ENCODE data around the gene TSPAN18. TPM values are rescaled to one million over a fixed set of nuclear protein-coding genes. Genes with fewer than 3 reads are reported as not detected.
A peak's percentile ranks its signal among the peaks of the same experiment; 100 is the strongest.

The TSPAN18 gene
- total RNA-seq: 21.3 and 25.7 TPM in 2 replicates
- long read RNA-seq, partial matches to known transcripts: 0 of 1 reads
- long read RNA-seq, other reads (novel, unspliced or antisense): 1 of 1 reads

- H3K4me3 Mint-ChIP-seq (ENCODE audit: low read depth): peak within 1 kb of the TSS; percentile 82
- no peaks in the 10 kb centered on the region for H3K9me3 Mint-ChIP-seq (ENCODE audit: low read depth)
- H3K36me3 Mint-ChIP-seq (ENCODE audit: insufficient read depth): no peaks in the 10 kb centered on the region
- peaks cover 23% of the 10 kb centered on the region for H3K4me1 Mint-ChIP-seq (ENCODE audit: low read depth)
- no peak for TF ChIP-seq CTCF (IDR thresholded peaks at IDR 0.05; ENCODE audit: unreplicated experiment)
- H3K27me3 Mint-ChIP-seq: peaks cover 15% of the 10 kb centered on the region
- H3K27ac Mint-ChIP-seq: peak within 1 kb of the TSS; percentile 91
- no peak for DNase-seq (ENCODE audit: low spot score, unreplicated experiment)
Observed at GRCh38 chr11:44726283-44727113, at the start of gene TSPAN18. TSS of gene TSPAN18 (plus strand) at chr11:44726962. CDS start at chr11:44906417, 179,455 bp downstream.

- Mint-ChIP-seq H3K27me3 (no peaks in the 10 kb centered on the region), H3K4me3 (ENCODE audit: low read depth) (no peak overlapping the region), H3K36me3 (ENCODE audit: insufficient read depth) (no peaks in the 10 kb centered on the region), H3K4me1 (ENCODE audit: low read depth) (peaks cover 3% of the 10 kb centered on the region), H3K9me3 (ENCODE audit: low read depth) (no peaks in the 10 kb centered on the region), H3K27ac (no peak overlapping the region)
- TF ChIP-seq CTCF (IDR thresholded peaks at IDR 0.05; ENCODE audit: unreplicated experiment): no peak
- DNase-seq (ENCODE audit: low spot score, unreplicated experiment): no peak
Observed at GRCh38 chr11:44680982-44681597, 45.7 kb upstream of the TSPAN18 start.

- Mint-ChIP-seq H3K4me3 (ENCODE audit: low read depth) (no peak overlapping the region), H3K36me3 (ENCODE audit: insufficient read depth) (no peaks in the 10 kb centered on the region), H3K4me1 (ENCODE audit: low read depth) (peaks cover 3% of the 10 kb centered on the region), H3K27me3 (peaks cover 3% of the 10 kb centered on the region), H3K27ac (no peak overlapping the region), H3K9me3 (ENCODE audit: low read depth) (no peaks in the 10 kb centered on the region)
- no peak for TF ChIP-seq CTCF (IDR thresholded peaks at IDR 0.05; ENCODE audit: unreplicated experiment)
- no peak for DNase-seq (ENCODE audit: low spot score, unreplicated experiment)
Observed at GRCh38 chr11:44681698-44682097, 45.1 kb upstream of the TSPAN18 start.

GRCh38 chr11:44684859-44685281, 41.9 kb upstream of the TSPAN18 start:
- Mint-ChIP-seq H3K4me3 (ENCODE audit: low read depth) (no peak overlapping the region), H3K27ac (no peak overlapping the region), H3K9me3 (ENCODE audit: low read depth) (no peaks in the 10 kb centered on the region), H3K4me1 (ENCODE audit: low read depth) (peaks cover 3% of the 10 kb centered on the region), H3K27me3 (peaks cover 18% of the 10 kb centered on the region), H3K36me3 (ENCODE audit: insufficient read depth) (no peaks in the 10 kb centered on the region)
- no peak for TF ChIP-seq CTCF (IDR thresholded peaks at IDR 0.05; ENCODE audit: unreplicated experiment)
- DNase-seq (ENCODE audit: low spot score, unreplicated experiment): no peak

- TF ChIP-seq CTCF (IDR thresholded peaks at IDR 0.05; ENCODE audit: unreplicated experiment): no peak
- no peak overlapping the region for H3K27ac Mint-ChIP-seq
- no peaks in the 10 kb centered on the region for H3K9me3 Mint-ChIP-seq (ENCODE audit: low read depth)
- peaks cover 18% of the 10 kb centered on the region for H3K27me3 Mint-ChIP-seq
- no peak overlapping the region for H3K4me3 Mint-ChIP-seq (ENCODE audit: low read depth)
- H3K4me1 Mint-ChIP-seq (ENCODE audit: low read depth): peaks cover 3% of the 10 kb centered on the region
- DNase-seq (ENCODE audit: low spot score, unreplicated experiment): no peak
- no peaks in the 10 kb centered on the region for H3K36me3 Mint-ChIP-seq (ENCODE audit: insufficient read depth)
Observed at GRCh38 chr11:44687388-44687787, 39.4 kb upstream of the TSPAN18 start.
